ENCODE measurements around the gene FUT8.

DNA sequence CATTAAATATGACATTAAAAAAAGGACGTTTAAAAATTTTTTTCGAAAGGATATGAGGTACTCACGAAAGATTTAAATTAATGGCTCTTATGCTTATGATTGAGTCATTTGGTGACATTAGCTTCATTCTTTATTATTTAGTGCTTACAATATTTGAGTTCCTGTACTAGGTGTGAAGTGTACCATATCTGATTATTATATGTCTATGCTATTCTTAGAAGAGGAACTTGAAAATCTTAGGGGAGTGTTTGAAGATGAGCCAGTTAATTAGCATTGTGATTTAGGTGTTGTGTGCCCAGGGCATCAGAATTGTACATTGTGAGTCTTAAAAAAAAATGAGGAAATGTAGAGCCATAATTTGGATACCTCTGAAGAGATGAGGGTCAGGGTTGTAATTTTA, 118.6 kb downstream of the FUT8 start:
- TF ChIP-seq, protein P1, sequence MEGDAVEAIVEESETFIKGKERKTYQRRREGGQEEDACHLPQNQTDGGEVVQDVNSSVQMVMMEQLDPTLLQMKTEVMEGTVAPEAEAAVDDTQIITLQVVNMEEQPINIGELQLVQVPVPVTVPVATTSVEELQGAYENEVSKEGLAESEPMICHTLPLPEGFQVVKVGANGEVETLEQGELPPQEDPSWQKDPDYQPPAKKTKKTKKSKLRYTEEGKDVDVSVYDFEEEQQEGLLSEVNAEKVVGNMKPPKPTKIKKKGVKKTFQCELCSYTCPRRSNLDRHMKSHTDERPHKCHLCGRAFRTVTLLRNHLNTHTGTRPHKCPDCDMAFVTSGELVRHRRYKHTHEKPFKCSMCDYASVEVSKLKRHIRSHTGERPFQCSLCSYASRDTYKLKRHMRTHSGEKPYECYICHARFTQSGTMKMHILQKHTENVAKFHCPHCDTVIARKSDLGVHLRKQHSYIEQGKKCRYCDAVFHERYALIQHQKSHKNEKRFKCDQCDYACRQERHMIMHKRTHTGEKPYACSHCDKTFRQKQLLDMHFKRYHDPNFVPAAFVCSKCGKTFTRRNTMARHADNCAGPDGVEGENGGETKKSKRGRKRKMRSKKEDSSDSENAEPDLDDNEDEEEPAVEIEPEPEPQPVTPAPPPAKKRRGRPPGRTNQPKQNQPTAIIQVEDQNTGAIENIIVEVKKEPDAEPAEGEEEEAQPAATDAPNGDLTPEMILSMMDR (IDR thresholded peaks at IDR 0.05 in 2 of 3, conservative IDR thresholded peaks at IDR 0.05 in 1 of 3; ENCODE audit: borderline replicate concordance in 1 of 3, insufficient read depth in 1 of 3, low read depth in 2 of 3, low read length in 2 of 3): no peak
- no peak for TF ChIP-seq REST (IDR thresholded peaks at IDR 0.05; ENCODE audit: low read depth)
- TF ChIP-seq TCF7L2 (IDR thresholded peaks at IDR 0.05; ENCODE audit: borderline replicate concordance, extremely low read depth, insufficient read depth, insufficient read length): no peak
- no peak for TF ChIP-seq EZH2 (IDR thresholded peaks at IDR 0.05)
- no peak for TF ChIP-seq POLR2A (IDR thresholded peaks at IDR 0.05; ENCODE audit: borderline replicate concordance, extremely low read depth, insufficient read depth, insufficient read length)
- no peak for TF ChIP-seq YY1 (IDR thresholded peaks at IDR 0.05; ENCODE audit: extremely low read depth, insufficient replicate concordance, low read depth, low read length)
- no peak for TF ChIP-seq EGR1 (IDR thresholded peaks at IDR 0.05; ENCODE audit: low read depth)
- TF ChIP-seq ZBTB33 (IDR thresholded peaks at IDR 0.05; ENCODE audit: extremely low read depth, insufficient replicate concordance, low read length): no peak
- no peak for TF ChIP-seq CEBPB (IDR thresholded peaks at IDR 0.05; ENCODE audit: low read depth)
- TF ChIP-seq POLR2AphosphoS5 (IDR thresholded peaks at IDR 0.05; ENCODE audit: low read depth, low read length): no peak
- TF ChIP-seq FOSL1 (IDR thresholded peaks at IDR 0.05; ENCODE audit: low read depth): no peak

Measured in HCT116 (cell line).